Aorta (tissue), 5 donors: ENCODE measurements around the gene THSD4. TPM values are rescaled to one million over a fixed set of nuclear protein-coding genes. Genes with fewer than 3 reads are reported as not detected.

Experiments
- ATAC-seq: fragments of 200-7000 bp; cut with Tn5 transposase; one replicate; pipeline ENCODE4 v1.9.1; 2022; ENCODE audit warnings: moderate library complexity; ENCODE audit not compliant: low FRiP score
- DNase-seq, 2 donors: peaks; one replicate each; pipeline ENCODE4 v3.0.0-alpha.2; 2020
- H3K27ac ChIP-seq, 2 donors: one replicate each; pipeline ENCODE4 v1.5.1; 2013; ENCODE audit warnings: low read length in 2 of 2, mild to moderate bottlenecking in 2 of 2, moderate library complexity in 2 of 2, control low read depth in 1 of 2, inconsistent platforms in 1 of 2, low read depth in 1 of 2
- H3K27me3 ChIP-seq, 2 donors: one replicate each; pipeline ENCODE4 v1.6.1; 2013; ENCODE audit warnings: control low read depth in 1 of 2, low read length in 1 of 2, mild to moderate bottlenecking in 1 of 2, moderate library complexity in 1 of 2; ENCODE audit not compliant: insufficient read depth in 2 of 2, control insufficient read depth in 1 of 2
- H3K36me3 ChIP-seq, 2 donors: one replicate each; pipeline ENCODE4 v1.6.1; 2013; ENCODE audit warnings: control low read depth in 1 of 2, low read length in 1 of 2, mild to moderate bottlenecking in 1 of 2; ENCODE audit not compliant: insufficient read depth in 2 of 2, control insufficient read depth in 1 of 2
- H3K4me1 ChIP-seq, 2 donors: one replicate each; pipeline ENCODE4 v1.6.1; 2013; ENCODE audit warnings: low read length in 2 of 2, control low read depth in 1 of 2, mild to moderate bottlenecking in 1 of 2, moderate library complexity in 1 of 2; ENCODE audit not compliant: insufficient read depth in 2 of 2, control insufficient read depth in 1 of 2
- H3K4me3 ChIP-seq, 2 donors: one replicate each; pipeline ENCODE4 v1.5.1; 2013; ENCODE audit warnings: low read length in 2 of 2, control low read depth in 1 of 2, mild to moderate bottlenecking in 1 of 2
- H3K9me3 ChIP-seq: one replicate; pipeline ENCODE4 v1.6.1; 2013; ENCODE audit warnings: mild to moderate bottlenecking, low read length; ENCODE audit not compliant: control insufficient read depth
- WGBS, 2 donors: extraction: QIAGEN DNeasy Blood & Tissue Kit; methylation state at CpG; one replicate each; pipeline ENCODE4 v1.1.7; 2013; 5-methylcytosine and 5-hydroxymethylcytosine counted together
- intact Hi-C, 2 donors: fragments of 100-400 bp; cut with DNase I; formaldehyde crosslinking; loops; one replicate each; pipeline versions ENCODE4 v1.14.2 to v1.15.0; 2022
- polyA plus RNA-seq, 2 donors: library from polyadenylated mRNA; stranded (reverse); fragments of 200-250 nt; gene quantifications; one replicate each; pipeline ENCODE4 v1.2.3, GENCODE V29; 2013
- total RNA-seq, 2 donors: library from RNA; stranded (reverse); fragmentation: NEBNext Ultra II Directional; extraction: Animal tissue kit (Norgen Biotek cat#: 25700); gene quantifications; one replicate each; pipeline ENCODE4 v1.2.1, GENCODE V29; 2021
- donor health status: healthy with polysubstance abuse.
- donor health status: Bipolar disorder and iron deficiency.
- donor health status: DM: no; HTN: no; CAD: no.
- donor health status: DM: no; HTN: no; CAD: no.
- donor health status: DM: yes; HTN: yes; CAD: no.

Gene THSD4
- total and polyA plus RNA-seq, 4 donors, result 6.3 to 143 (median 30.3) TPM

DNA sequence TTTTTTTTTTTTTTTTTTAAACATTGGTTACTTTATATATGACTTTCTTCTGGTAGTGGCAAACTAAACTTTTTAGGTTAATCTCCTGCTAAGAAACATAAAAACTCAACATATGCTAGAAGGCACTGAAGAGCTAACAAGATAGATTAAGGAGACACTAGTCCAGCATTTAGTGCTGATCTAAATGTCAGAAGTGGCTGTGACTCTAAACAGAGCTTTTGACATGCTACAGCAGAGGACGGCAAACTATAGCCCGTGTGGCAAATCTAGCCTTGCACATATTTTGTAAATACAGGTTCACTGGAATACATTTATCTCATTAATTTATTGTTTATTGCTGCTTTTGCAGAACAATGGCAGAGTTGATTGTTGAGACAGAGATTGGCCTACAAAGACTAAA, 715.7 kb downstream of the THSD4 start:
- Histone ChIP-seq H3K4me3 (no peak overlapping the region), H3K36me3 (peaks cover 15 to 16% of the 10 kb centered on the region in 2 donors), H3K4me1 (no peaks in the 10 kb centered on the region), H3K27ac (no peak overlapping the region), H3K27me3 (no peaks in the 10 kb centered on the region), H3K9me3 (no peaks in the 10 kb centered on the region)
- intact Hi-C loops, result no loop called here
- no peak for ATAC-seq
- DNase-seq, result no peak
- WGBS, 2 donors, result 93 to 94% methylated on average over 2 of the region's 2 CpGs

Other genes starting within 250 kb of the THSD4 start
- gene THAP10, start 223.0 kb upstream of the THSD4 start, total RNA-seq, result 1 to 10 TPM in 1 of 2 donors, under 1 TPM in 1; 0.90 to 1.7 TPM
- gene THAP10, start 223.0 kb upstream of the THSD4 start, polyA plus RNA-seq, result 10 to 100 TPM in 1 of 2 donors, 1 to 10 TPM in 1; 1.2 to 14.5 TPM
- 10 to 100 TPM; 11.0 to 15.2 TPM for gene LRRC49, start 222.6 kb upstream of the THSD4 start, total RNA-seq
- 10 to 100 TPM; 11.9 to 12.1 TPM for gene LRRC49, start 222.6 kb upstream of the THSD4 start, polyA plus RNA-seq